Tibial artery (tissue), 4 donors: Measurements from ENCODE around the gene PTPRG.

Experiments
- DNase-seq, 2 donors: peaks; one replicate each; pipeline ENCODE4 v3.0.0-alpha.2; 2019
- H3K27ac ChIP-seq, 2 donors: fragments of 200-600 bp; sonication (generic) in 1 of 2; 1 replicate in 1 of 2; 2 replicates in 1 of 2; pipeline ENCODE4 v1.5.1; 2018 to 2019; ENCODE audit warnings: mild to moderate bottlenecking in 1 of 2
- H3K27me3 ChIP-seq, 2 donors: fragments of 200-600 bp; sonication (generic) in 1 of 2; one replicate each; pipeline versions ENCODE4 v1.5.1 to v1.6.0; 2016 to 2019
- H3K36me3 ChIP-seq, 3 donors: fragments of 200-600 bp; sonication (generic) in 2 of 3; one replicate each; pipeline ENCODE4 v1.5.1; 2016 to 2019; ENCODE audit warnings: mild to moderate bottlenecking in 2 of 3
- H3K4me1 ChIP-seq, 4 donors: fragments of 200-600 bp; sonication (generic) in 2 of 4; 1 replicate in 3 of 4; 2 replicates in 1 of 4; pipeline ENCODE4 v1.5.1; 2016 to 2019
- H3K4me3 ChIP-seq, 2 donors: fragments of 200-600 bp; sonication (generic) in 1 of 2; 1 replicate in 1 of 2; 2 replicates in 1 of 2; pipeline ENCODE4 v1.5.1; 2018 to 2019; ENCODE audit warnings: mild to moderate bottlenecking in 2 of 2
- H3K9me3 ChIP-seq, 3 donors: fragments of 200-600 bp; sonication (generic) in 1 of 3; one replicate each; pipeline ENCODE4 v1.5.1; 2016 to 2019
- CTCF ChIP-seq, 2 experiments: fragments of 200-600 bp in 1 of 2; fragments of 450-650 bp in 1 of 2; IDR thresholded peaks; one replicate each; pipeline ENCODE4 v1.5.1; 2017 to 2019; ENCODE audit warnings: antibody characterized with exemption in 2 of 2, mild to moderate bottlenecking in 1 of 2, moderate library complexity in 1 of 2
- intact Hi-C: fragments of 100-400 bp; cut with DNase I; formaldehyde crosslinking; loops from one replicate; pipeline ENCODE4 v1.15.0; 2023; ENCODE audit warnings: low total_unique reads

Gene PTPRG

GRCh38 chr3:61826161-61826560 is 264.8 kb downstream of the PTPRG start:
- no peak for DNase-seq
- H3K4me3 ChIP-seq, result no peak overlapping the region
- intact Hi-C loops, result no loop called here
- no peaks in the 10 kb centered on the region for H3K27me3 ChIP-seq
- peak overlapping the region in 1 of 2 donors; percentile 85 for H3K27ac ChIP-seq
- H3K9me3 ChIP-seq, result no peaks in the 10 kb centered on the region
- TF ChIP-seq CTCF (IDR thresholded peaks at IDR 0.05), result no peak
- no peaks in the 10 kb centered on the region for H3K36me3 ChIP-seq
- H3K4me1 ChIP-seq, result peaks cover 0 to 87% (median 36%) of the 10 kb centered on the region in 4 donors

GRCh38 chr3:61828184-61828874 is 267.0 kb downstream of the PTPRG start:
- no peak overlapping the region for H3K4me3 ChIP-seq
- peaks cover 0 to 87% (median 26%) of the 10 kb centered on the region in 4 donors for H3K4me1 ChIP-seq
- no peaks in the 10 kb centered on the region for H3K36me3 ChIP-seq
- DNase-seq, result no peak
- H3K27me3 ChIP-seq, result no peaks in the 10 kb centered on the region
- intact Hi-C loops, result no loop called here
- no peak for TF ChIP-seq CTCF (IDR thresholded peaks at IDR 0.05)
- H3K27ac ChIP-seq, result peak overlapping the region; percentile 84 to 85
- H3K9me3 ChIP-seq, result no peaks in the 10 kb centered on the region

- TF ChIP-seq CTCF (IDR thresholded peaks at IDR 0.05), result no peak
- peaks cover 0 to 94% (median 28%) of the 10 kb centered on the region in 4 donors for H3K4me1 ChIP-seq
- no peaks in the 10 kb centered on the region for H3K36me3 ChIP-seq
- H3K27ac ChIP-seq, result peak overlapping the region; percentile 84 to 85
- no peak for DNase-seq
- no peaks in the 10 kb centered on the region for H3K27me3 ChIP-seq
- no peaks in the 10 kb centered on the region for H3K9me3 ChIP-seq
- intact Hi-C loops, result no loop called here
- no peak overlapping the region for H3K4me3 ChIP-seq
Observed at GRCh38 chr3:61828880-61829721, 267.7 kb downstream of the PTPRG start.

- no peak overlapping the region for H3K4me3 ChIP-seq
- TF ChIP-seq CTCF (IDR thresholded peaks at IDR 0.05), result peak; percentile 16 to 33
- no peak for DNase-seq
- no peaks in the 10 kb centered on the region for H3K9me3 ChIP-seq
- intact Hi-C loops, result no loop called here
- no peaks in the 10 kb centered on the region for H3K27me3 ChIP-seq
- H3K27ac ChIP-seq, result peak overlapping the region; percentile 84 to 85
- H3K4me1 ChIP-seq, result peaks cover 0 to 94% (median 30%) of the 10 kb centered on the region in 4 donors
- no peaks in the 10 kb centered on the region for H3K36me3 ChIP-seq
Observed at GRCh38 chr3:61829722-61830350, 268.5 kb downstream of the PTPRG start.

GRCh38 chr3:61831973-61832372 is 270.6 kb downstream of the PTPRG start:
- H3K9me3 ChIP-seq, result no peaks in the 10 kb centered on the region
- no peaks in the 10 kb centered on the region for H3K27me3 ChIP-seq
- no peak overlapping the region for H3K4me3 ChIP-seq
- H3K4me1 ChIP-seq, result peaks cover 0 to 87% (median 32%) of the 10 kb centered on the region in 4 donors
- DNase-seq, result no peak
- TF ChIP-seq CTCF (IDR thresholded peaks at IDR 0.05), result no peak
- peak overlapping the region; percentile 34 to 85 for H3K27ac ChIP-seq
- intact Hi-C loops, result no loop called here
- H3K36me3 ChIP-seq, result no peaks in the 10 kb centered on the region
